DND-41 (cell line): Measurements from ENCODE around the gene EHMT1.
"Not testable (repeated sequence)": the region's sequence is repeated elsewhere in the genome, so short reads cannot be mapped to it uniquely, and the experiment has no call there.

Experiments
- ATAC-seq: fragments of 200-7000 bp; cut with Tn5 transposase; 3 replicates; pipeline ENCODE4 v1.9.1; 2021; ENCODE audit warnings: low read depth; ENCODE audit not compliant: insufficient read depth
- DNase-seq: peaks from one replicate; pipeline ENCODE4 v3.0.0-alpha.2; 2020
- H2AFZ ChIP-seq: 2 replicates; pipeline ENCODE4 v1.6.0; 2012; ENCODE audit warnings: low read depth, low read length
- H3K27ac ChIP-seq: 2 replicates; pipeline ENCODE4 v1.5.1; 2012; ENCODE audit warnings: low read length, inconsistent platforms
- H3K27me3 ChIP-seq: fragments of 200-600 bp; sonication (generic); 2 replicates; pipeline ENCODE4 v1.6.0; 2012; ENCODE audit warnings: low read length, mild to moderate bottlenecking, inconsistent platforms; ENCODE audit not compliant: insufficient read depth, poor library complexity
- H3K36me3 ChIP-seq: 2 replicates; pipeline ENCODE4 v1.5.1; 2012; ENCODE audit warnings: low read length, inconsistent platforms; ENCODE audit not compliant: insufficient read depth
- H3K4me1 ChIP-seq: 2 replicates; pipeline ENCODE4 v1.5.1; 2012; ENCODE audit warnings: mild to moderate bottlenecking, low read length; ENCODE audit not compliant: insufficient read depth
- H3K4me2 ChIP-seq: 2 replicates; pipeline ENCODE4 v1.6.0; 2012; ENCODE audit warnings: mild to moderate bottlenecking, moderate library complexity, low read length, inconsistent platforms; ENCODE audit not compliant: insufficient read depth
- H3K4me3 ChIP-seq, 2 experiments: fragments of 200-600 bp in 1 of 2; shearing (Covaris generic) in 1 of 2; 2 replicates each; pipeline ENCODE4 v1.5.1; 2012 to 2016; ENCODE audit warnings: inconsistent platforms in 2 of 2, low read length in 2 of 2, mild to moderate bottlenecking in 2 of 2, low read depth in 1 of 2, moderate library complexity in 1 of 2
- H3K79me2 ChIP-seq: 2 replicates; pipeline ENCODE4 v1.6.0; 2012; ENCODE audit warnings: low read length, inconsistent platforms; ENCODE audit not compliant: insufficient read depth
- H3K9ac ChIP-seq: 2 replicates; pipeline ENCODE4 v1.6.0; 2012; ENCODE audit warnings: low read depth, mild to moderate bottlenecking, inconsistent platforms, low read length, moderate library complexity
- H3K9me3 ChIP-seq: 2 replicates; pipeline ENCODE4 v1.5.1; 2012; ENCODE audit warnings: low read length, moderate library complexity, mild to moderate bottlenecking, inconsistent platforms; ENCODE audit not compliant: insufficient read depth, severe bottlenecking
- H4K20me1 ChIP-seq: 2 replicates; pipeline ENCODE4 v1.6.0; 2012; ENCODE audit warnings: low read length; ENCODE audit not compliant: insufficient read depth
- EZH2 ChIP-seq: IDR thresholded peaks from 3 replicates; pipeline ENCODE4 v1.6.1; 2012; ENCODE audit warnings: borderline replicate concordance, low read depth, mild to moderate bottlenecking, moderate library complexity, low read length, inconsistent platforms; ENCODE audit not compliant: severe bottlenecking
- TF ChIP-seq, protein P1 (sequence below): IDR thresholded peaks from 2 replicates; pipeline ENCODE4 v1.5.1; 2012; ENCODE audit warnings: borderline replicate concordance, low read length, moderate library complexity, mild to moderate bottlenecking; ENCODE audit not compliant: poor library complexity, severe bottlenecking; ENCODE audit errors: extremely low read depth

EHMT1 gene

DNA sequence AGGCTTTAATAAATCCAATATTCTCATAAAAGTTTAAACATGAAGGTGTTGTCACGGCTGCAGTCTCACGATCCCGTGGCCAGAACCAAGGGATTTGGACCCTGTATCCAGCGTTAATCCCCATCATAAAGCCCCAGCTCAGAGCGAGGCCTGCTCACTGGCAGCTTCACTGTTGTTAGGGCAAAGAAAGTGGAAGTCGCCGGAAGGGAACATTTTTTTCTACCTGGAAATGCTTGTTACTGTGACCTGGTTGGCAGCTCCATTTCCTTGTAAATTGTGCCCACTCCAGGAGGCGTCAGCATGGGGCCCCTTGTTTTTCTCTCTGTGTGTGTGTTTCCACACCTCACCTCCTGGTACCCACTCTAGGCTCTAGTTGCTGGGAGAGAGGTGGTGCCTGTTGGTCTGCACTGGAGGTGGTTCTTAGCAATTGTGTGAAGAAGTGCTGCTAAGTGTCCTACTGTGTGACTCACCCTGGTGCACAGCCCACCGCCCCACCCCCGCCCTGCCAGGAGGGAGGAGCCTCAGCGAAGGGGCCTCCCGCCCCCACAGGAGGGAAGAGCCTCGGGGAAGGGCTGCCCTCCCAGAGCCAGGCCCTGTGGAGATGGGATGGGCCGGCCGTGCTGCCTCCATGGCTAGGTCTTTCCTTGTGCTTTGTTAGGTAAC is 105.1 kb downstream of the EHMT1 start:
- H3K4me3 ChIP-seq: no peak overlapping the region
- peaks cover 72% of the 10 kb centered on the region for H3K36me3 ChIP-seq
- H3K4me2 ChIP-seq: no peak overlapping the region
- DNase-seq (no peak), ATAC-seq (no peak)
- peaks cover 15% of the 10 kb centered on the region for H4K20me1 ChIP-seq
- peaks cover 60% of the 10 kb centered on the region for H3K79me2 ChIP-seq
- no peak overlapping the region for H3K9ac ChIP-seq
- no peaks in the 10 kb centered on the region for H3K4me1 ChIP-seq
- H3K27me3 ChIP-seq: no peaks in the 10 kb centered on the region
- no peak overlapping the region for H3K27ac ChIP-seq
- TF ChIP-seq, protein P1, sequence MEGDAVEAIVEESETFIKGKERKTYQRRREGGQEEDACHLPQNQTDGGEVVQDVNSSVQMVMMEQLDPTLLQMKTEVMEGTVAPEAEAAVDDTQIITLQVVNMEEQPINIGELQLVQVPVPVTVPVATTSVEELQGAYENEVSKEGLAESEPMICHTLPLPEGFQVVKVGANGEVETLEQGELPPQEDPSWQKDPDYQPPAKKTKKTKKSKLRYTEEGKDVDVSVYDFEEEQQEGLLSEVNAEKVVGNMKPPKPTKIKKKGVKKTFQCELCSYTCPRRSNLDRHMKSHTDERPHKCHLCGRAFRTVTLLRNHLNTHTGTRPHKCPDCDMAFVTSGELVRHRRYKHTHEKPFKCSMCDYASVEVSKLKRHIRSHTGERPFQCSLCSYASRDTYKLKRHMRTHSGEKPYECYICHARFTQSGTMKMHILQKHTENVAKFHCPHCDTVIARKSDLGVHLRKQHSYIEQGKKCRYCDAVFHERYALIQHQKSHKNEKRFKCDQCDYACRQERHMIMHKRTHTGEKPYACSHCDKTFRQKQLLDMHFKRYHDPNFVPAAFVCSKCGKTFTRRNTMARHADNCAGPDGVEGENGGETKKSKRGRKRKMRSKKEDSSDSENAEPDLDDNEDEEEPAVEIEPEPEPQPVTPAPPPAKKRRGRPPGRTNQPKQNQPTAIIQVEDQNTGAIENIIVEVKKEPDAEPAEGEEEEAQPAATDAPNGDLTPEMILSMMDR: no peak
- TF ChIP-seq EZH2: no peak
- no peaks in the 10 kb centered on the region for H3K9me3 ChIP-seq
- H2AFZ ChIP-seq: no peak overlapping the region

- Histone ChIP-seq H3K79me2 (peaks cover 58% of the 10 kb centered on the region), H3K9ac (no peak overlapping the region), H4K20me1 (peaks cover 11% of the 10 kb centered on the region), H3K4me1 (no peaks in the 10 kb centered on the region), H2AFZ (no peak overlapping the region), H3K36me3 (peaks cover 70% of the 10 kb centered on the region), H3K27me3 (no peaks in the 10 kb centered on the region), H3K4me3 (no peak overlapping the region), H3K27ac (no peak overlapping the region), H3K9me3 (no peaks in the 10 kb centered on the region), H3K4me2 (no peak overlapping the region)
- TF ChIP-seq EZH2: no peak
- TF ChIP-seq, protein P1: no peak
- no peak for DNase-seq
- ATAC-seq: no peak
These were observed 106.0 kb downstream of the EHMT1 start for GRCh38 chr9:137724818-137725240.

- no peak overlapping the region for H2AFZ ChIP-seq
- H3K79me2 ChIP-seq: peaks cover 58% of the 10 kb centered on the region
- H3K4me3 ChIP-seq: no peak overlapping the region
- no peaks in the 10 kb centered on the region for H3K27me3 ChIP-seq
- TF ChIP-seq EZH2: no peak
- TF ChIP-seq, protein P1: no peak
- H3K36me3 ChIP-seq: peaks cover 72% of the 10 kb centered on the region
- no peak overlapping the region for H3K27ac ChIP-seq
- no peak for ATAC-seq
- peaks cover 3% of the 10 kb centered on the region for H3K9me3 ChIP-seq
- no peak overlapping the region for H3K4me2 ChIP-seq
- no peaks in the 10 kb centered on the region for H3K4me1 ChIP-seq
- DNase-seq: no peak
- peaks cover 11% of the 10 kb centered on the region for H4K20me1 ChIP-seq
- no peak overlapping the region for H3K9ac ChIP-seq
These were observed 106.8 kb downstream of the EHMT1 start for GRCh38 chr9:137725598-137725997.

DNA sequence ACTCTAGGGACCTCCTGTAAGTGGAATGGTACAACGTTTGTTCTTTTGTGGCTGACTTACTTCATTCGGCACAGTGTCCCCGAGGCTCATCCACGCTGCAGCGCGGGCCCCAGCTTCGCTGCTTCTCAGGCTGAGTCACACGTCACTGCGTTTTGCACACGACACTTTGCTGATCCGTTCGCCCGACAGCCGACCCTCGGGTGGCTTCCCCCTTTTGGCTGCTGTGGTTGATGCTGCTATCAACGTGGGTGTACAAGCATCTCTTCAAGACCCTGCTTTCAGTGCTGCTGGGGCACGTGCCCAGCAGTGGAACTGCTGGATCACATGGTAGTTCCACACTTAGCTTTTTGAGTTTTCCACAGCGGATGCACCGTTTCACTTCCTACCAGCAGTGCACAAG is 107.5 kb downstream of the EHMT1 start:
- Histone ChIP-seq H4K20me1 (peaks cover 11% of the 10 kb centered on the region), H3K36me3 (peaks cover 75% of the 10 kb centered on the region), H3K79me2 (peaks cover 58% of the 10 kb centered on the region)
- not testable (repeated sequence) for ATAC-seq, H3K27me3 ChIP-seq, DNase-seq, H3K4me3 ChIP-seq, H3K4me2 ChIP-seq, H2AFZ ChIP-seq, H3K9ac ChIP-seq, H3K4me1 ChIP-seq, H3K9me3 ChIP-seq, H3K27ac ChIP-seq
